ENCODE measurements around the gene TENT4B. TPM values are rescaled to one million over a fixed set of nuclear protein-coding genes. Genes with fewer than 3 reads are reported as not detected.

The TENT4B gene
- total RNA-seq, 2 experiments from 2014 or later = 18.6 to 19.7 TPM

- no peak for DNase-seq
- H3K27ac Mint-ChIP-seq = peak overlapping the region; percentile 82
- H3K4me1 Mint-ChIP-seq = peaks cover 75% of the 10 kb centered on the region
- peak overlapping the region; percentile 29 for H3K4me3 Mint-ChIP-seq
- no peaks in the 10 kb centered on the region for H3K9me3 Mint-ChIP-seq
- no peaks in the 10 kb centered on the region for H3K27me3 Mint-ChIP-seq
- peaks cover 31% of the 10 kb centered on the region for H3K36me3 Mint-ChIP-seq
Measured at GRCh38 chr16:50270510-50271147, 117.5 kb downstream of the TENT4B start.

GRCh38 chr16:50271148-50272041 is 118.3 kb downstream of the TENT4B start:
- DNase-seq = no peak
- peak overlapping the region; percentile 37 for H3K4me3 Mint-ChIP-seq
- H3K27ac Mint-ChIP-seq = peak overlapping the region; percentile 30
- no peaks in the 10 kb centered on the region for H3K9me3 Mint-ChIP-seq
- H3K4me1 Mint-ChIP-seq = peaks cover 72% of the 10 kb centered on the region
- no peaks in the 10 kb centered on the region for H3K27me3 Mint-ChIP-seq
- H3K36me3 Mint-ChIP-seq = peaks cover 31% of the 10 kb centered on the region

GRCh38 chr16:50272111-50272571 is 119.0 kb downstream of the TENT4B start:
- Mint-ChIP-seq H3K4me1 (peaks cover 78% of the 10 kb centered on the region), H3K27ac (peak overlapping the region; percentile 99), H3K9me3 (no peaks in the 10 kb centered on the region), H3K27me3 (no peaks in the 10 kb centered on the region), H3K4me3 (no peak overlapping the region), H3K36me3 (peaks cover 38% of the 10 kb centered on the region)
- no peak for DNase-seq

- Mint-ChIP-seq H3K4me1 (peaks cover 79% of the 10 kb centered on the region), H3K27ac (peak overlapping the region; percentile 99), H3K27me3 (no peaks in the 10 kb centered on the region), H3K9me3 (no peaks in the 10 kb centered on the region), H3K36me3 (peaks cover 40% of the 10 kb centered on the region), H3K4me3 (peak overlapping the region; percentile 89)
- DNase-seq = no peak
Measured at GRCh38 chr16:50272687-50273381, 119.7 kb downstream of the TENT4B start.

GRCh38 chr16:50273382-50273690 is 120.2 kb downstream of the TENT4B start:
- peak overlapping the region; percentile 99 for H3K27ac Mint-ChIP-seq
- no peak for DNase-seq
- peak overlapping the region; percentile 89 for H3K4me3 Mint-ChIP-seq
- peaks cover 80% of the 10 kb centered on the region for H3K4me1 Mint-ChIP-seq
- no peaks in the 10 kb centered on the region for H3K9me3 Mint-ChIP-seq
- H3K27me3 Mint-ChIP-seq = no peaks in the 10 kb centered on the region
- H3K36me3 Mint-ChIP-seq = peaks cover 43% of the 10 kb centered on the region

- H3K4me3 Mint-ChIP-seq = peak overlapping the region; percentile 89
- no peaks in the 10 kb centered on the region for H3K27me3 Mint-ChIP-seq
- peaks cover 81% of the 10 kb centered on the region for H3K4me1 Mint-ChIP-seq
- no peaks in the 10 kb centered on the region for H3K9me3 Mint-ChIP-seq
- H3K36me3 Mint-ChIP-seq = peaks cover 43% of the 10 kb centered on the region
- H3K27ac Mint-ChIP-seq = peak overlapping the region; percentile 99
- DNase-seq = peak; percentile 58
Measured at GRCh38 chr16:50273888-50274325, 120.8 kb downstream of the TENT4B start.

GRCh38 chr16:50274326-50275097 is 121.4 kb downstream of the TENT4B start:
- Mint-ChIP-seq H3K9me3 (no peaks in the 10 kb centered on the region), H3K27ac (peak overlapping the region; percentile 99), H3K4me3 (peak overlapping the region; percentile 89), H3K36me3 (peaks cover 43% of the 10 kb centered on the region), H3K27me3 (no peaks in the 10 kb centered on the region), H3K4me1 (peaks cover 83% of the 10 kb centered on the region)
- DNase-seq = peak; percentile 68

GRCh38 chr16:50275098-50275415 is 122.0 kb downstream of the TENT4B start:
- Mint-ChIP-seq H3K36me3 (peaks cover 44% of the 10 kb centered on the region), H3K4me3 (peak overlapping the region; percentile 89), H3K4me1 (peaks cover 83% of the 10 kb centered on the region), H3K27ac (peak overlapping the region; percentile 99), H3K9me3 (no peaks in the 10 kb centered on the region), H3K27me3 (no peaks in the 10 kb centered on the region)
- no peak for DNase-seq

GRCh38 chr16:50275428-50276325 is 122.6 kb downstream of the TENT4B start:
- H3K9me3 Mint-ChIP-seq = peaks cover 3% of the 10 kb centered on the region
- H3K4me3 Mint-ChIP-seq = peak overlapping the region; percentile 89
- no peak for DNase-seq
- no peaks in the 10 kb centered on the region for H3K27me3 Mint-ChIP-seq
- H3K27ac Mint-ChIP-seq = peak overlapping the region; percentile 67
- peaks cover 83% of the 10 kb centered on the region for H3K4me1 Mint-ChIP-seq
- H3K36me3 Mint-ChIP-seq = peaks cover 48% of the 10 kb centered on the region

- Mint-ChIP-seq H3K27ac (peak overlapping the region; percentile 81), H3K36me3 (peaks cover 45% of the 10 kb centered on the region), H3K27me3 (no peaks in the 10 kb centered on the region), H3K4me3 (no peak overlapping the region), H3K9me3 (peaks cover 3% of the 10 kb centered on the region), H3K4me1 (peaks cover 80% of the 10 kb centered on the region)
- no peak for DNase-seq
Measured at GRCh38 chr16:50276326-50276640, 123.2 kb downstream of the TENT4B start.

GRCh38 chr16:50276801-50277555 is 123.9 kb downstream of the TENT4B start:
- H3K4me1 Mint-ChIP-seq = peaks cover 78% of the 10 kb centered on the region
- H3K36me3 Mint-ChIP-seq = peaks cover 45% of the 10 kb centered on the region
- peak overlapping the region; percentile 35 for H3K4me3 Mint-ChIP-seq
- DNase-seq = no peak
- peak overlapping the region; percentile 81 for H3K27ac Mint-ChIP-seq
- no peaks in the 10 kb centered on the region for H3K27me3 Mint-ChIP-seq
- peaks cover 3% of the 10 kb centered on the region for H3K9me3 Mint-ChIP-seq

- Mint-ChIP-seq H3K27ac (peak overlapping the region; percentile 81), H3K4me3 (peak overlapping the region; percentile 35), H3K27me3 (no peaks in the 10 kb centered on the region), H3K4me1 (peaks cover 80% of the 10 kb centered on the region), H3K9me3 (peaks cover 3% of the 10 kb centered on the region), H3K36me3 (peaks cover 50% of the 10 kb centered on the region)
- DNase-seq = no peak
Measured at GRCh38 chr16:50278251-50278650, 125.1 kb downstream of the TENT4B start.

- Mint-ChIP-seq H3K36me3 (peaks cover 48% of the 10 kb centered on the region), H3K4me1 (peaks cover 83% of the 10 kb centered on the region), H3K27ac (peak overlapping the region; percentile 14), H3K27me3 (no peaks in the 10 kb centered on the region), H3K4me3 (no peak overlapping the region), H3K9me3 (peaks cover 3% of the 10 kb centered on the region)
- DNase-seq = no peak
Measured at GRCh38 chr16:50279504-50279865, 126.4 kb downstream of the TENT4B start.
